Renal pelvis (tissue), 4 donors: ENCODE measurements around the gene HSCB. TPM values are rescaled to one million over a fixed set of nuclear protein-coding genes. Genes with fewer than 3 reads are reported as not detected.
"Not testable (repeated sequence)": the region's sequence is repeated elsewhere in the genome, so short reads cannot be mapped to it uniquely, and the experiment has no call there.

Experiments
- DNase-seq: peaks from one replicate; pipeline ENCODE4 v3.0.0-alpha.2; 2013
- polyA plus RNA-seq, 3 donors: library from polyadenylated mRNA; unstranded; fragments of 120-200 nt; gene quantifications; one replicate each; pipeline ENCODE4 v1.2.1, GENCODE V29; 2013; ENCODE audit not compliant: insufficient read length in 3 of 3

HSCB gene
- polyA plus RNA-seq, 3 donors = 18.0 to 22.5 (median 21.9) TPM

DNA sequence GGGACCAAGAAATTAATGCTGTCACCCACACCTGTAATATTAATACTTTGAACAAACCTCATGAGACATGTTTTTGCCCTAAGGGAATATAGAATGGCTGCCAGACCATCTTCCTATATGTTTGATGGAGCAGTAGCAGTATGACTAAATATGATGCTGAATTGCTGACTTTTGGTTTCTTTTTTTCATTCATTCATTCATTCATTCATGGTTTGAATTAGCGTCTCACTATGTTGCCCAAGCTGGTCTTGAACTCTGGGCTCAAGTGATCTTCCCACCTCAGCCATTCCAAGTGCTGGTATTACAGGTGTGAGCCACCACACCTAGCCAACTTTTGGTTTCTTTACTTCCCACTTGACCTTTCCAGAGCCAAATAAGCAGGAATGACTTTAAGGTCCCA lies 38.5 kb downstream of the HSCB start:
- no peak for DNase-seq

DNA sequence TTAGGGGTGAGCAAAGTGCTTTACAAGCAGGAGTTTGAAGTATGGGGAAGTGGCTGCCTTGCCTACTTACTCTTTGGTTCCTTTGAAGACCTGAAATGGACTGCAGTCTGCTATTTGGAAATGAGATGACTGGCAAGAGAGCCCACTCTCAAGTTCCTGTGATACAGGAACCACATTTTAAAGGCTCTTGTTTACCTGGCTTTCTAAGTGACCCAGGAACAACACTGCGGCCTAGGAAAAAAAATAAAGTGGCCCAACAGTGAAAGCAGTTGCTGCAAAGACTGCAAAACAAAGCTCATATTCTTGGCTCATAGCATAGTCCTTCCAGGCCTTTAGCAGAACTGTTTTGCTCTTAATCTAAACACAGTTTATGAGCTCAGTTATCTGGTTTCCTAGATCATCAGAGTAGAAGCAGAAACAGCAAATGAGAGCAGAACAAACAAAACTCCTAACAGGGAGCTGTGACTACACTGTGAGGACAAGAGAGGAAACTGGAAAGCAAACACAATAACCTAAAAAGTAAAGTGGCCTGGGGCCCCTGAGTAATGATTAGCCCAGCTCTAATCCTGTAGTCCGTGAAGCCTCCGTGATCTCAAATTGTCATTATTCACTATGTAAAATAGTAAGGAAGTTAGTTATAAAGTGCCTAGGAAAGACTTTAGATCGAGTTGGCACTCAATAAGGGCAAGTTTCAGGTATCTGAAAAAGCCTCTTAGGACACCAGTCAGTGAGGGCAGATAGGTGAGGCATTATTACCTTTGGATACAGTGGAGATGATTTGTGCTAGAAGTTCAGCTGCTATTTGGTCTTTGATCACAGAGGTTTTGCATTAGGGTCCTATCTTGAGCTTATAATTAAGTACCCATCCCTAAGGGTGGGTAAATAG lies 42.2 kb downstream of the HSCB start:
- DNase-seq = no peak

DNA sequence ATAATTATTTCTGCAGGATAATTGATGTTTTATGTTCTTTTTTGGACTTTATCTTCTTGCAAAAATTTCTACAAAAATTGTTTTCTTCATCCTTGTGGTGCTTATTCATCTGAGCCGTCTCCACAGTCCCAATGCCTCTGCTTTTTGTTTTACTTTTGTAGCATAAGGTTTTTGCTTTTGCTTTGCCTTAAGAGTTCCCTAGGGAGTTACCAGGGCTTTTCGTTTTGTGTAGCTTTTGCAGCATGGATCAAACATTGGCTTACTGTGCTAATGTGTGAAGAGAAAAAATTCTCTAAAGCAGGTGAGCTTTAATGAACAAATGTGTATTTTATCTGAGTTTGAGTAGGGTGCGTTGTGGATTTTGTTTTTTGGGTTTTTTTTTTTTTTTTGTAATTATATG lies 46.8 kb downstream of the HSCB start:
- DNase-seq = no peak

DNA sequence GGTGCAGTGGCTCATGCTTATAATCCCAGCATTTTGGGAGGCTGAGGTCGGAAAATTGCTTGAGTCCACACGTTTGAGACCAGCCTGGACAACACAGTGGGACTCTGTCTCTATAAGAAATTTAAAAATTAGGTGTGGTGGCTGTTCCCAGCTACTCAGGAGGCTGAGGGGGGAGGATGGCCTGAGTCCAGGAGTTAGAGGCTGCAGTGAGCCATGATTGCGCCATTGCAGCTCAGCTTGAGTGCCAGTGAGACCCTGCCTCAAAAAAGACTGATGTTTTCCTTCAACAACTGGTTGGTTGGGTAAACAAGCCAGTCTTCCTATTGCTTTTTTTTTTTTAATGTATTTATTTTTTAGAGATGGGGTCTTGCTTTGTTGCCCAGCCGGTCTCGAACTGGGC lies 49.3 kb downstream of the HSCB start:
- no peak for DNase-seq

DNA sequence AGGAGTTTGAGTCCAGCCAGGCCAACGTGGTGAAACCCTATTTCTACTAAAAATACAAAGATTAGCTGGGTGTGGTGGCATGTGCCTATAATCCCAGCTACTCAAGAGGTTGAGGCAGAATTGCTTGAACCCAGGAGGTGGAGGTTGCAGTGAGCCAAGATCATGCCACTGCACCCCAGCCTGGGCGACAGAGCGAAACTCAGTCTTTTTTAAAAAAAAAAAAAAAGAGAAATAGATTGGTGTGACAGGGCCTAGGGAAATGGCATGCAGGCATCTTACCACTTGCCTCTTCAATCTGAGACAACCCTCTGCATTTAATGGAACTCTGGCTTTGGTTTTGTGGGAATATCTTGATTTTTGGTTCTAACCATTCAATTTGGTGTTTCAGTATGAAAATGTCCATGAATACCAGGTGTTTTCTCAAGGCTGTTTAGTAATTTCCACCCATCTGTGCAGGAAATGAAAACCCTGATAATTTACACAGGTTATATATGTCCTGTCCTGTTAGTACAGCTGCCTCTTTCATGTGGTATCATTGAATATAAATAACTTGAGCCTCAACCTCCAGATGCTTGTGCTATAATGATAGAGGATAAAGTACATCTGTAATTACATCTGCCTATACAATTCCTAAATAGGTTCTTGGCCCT lies 50.1 kb downstream of the HSCB start:
- no peak for DNase-seq

DNA sequence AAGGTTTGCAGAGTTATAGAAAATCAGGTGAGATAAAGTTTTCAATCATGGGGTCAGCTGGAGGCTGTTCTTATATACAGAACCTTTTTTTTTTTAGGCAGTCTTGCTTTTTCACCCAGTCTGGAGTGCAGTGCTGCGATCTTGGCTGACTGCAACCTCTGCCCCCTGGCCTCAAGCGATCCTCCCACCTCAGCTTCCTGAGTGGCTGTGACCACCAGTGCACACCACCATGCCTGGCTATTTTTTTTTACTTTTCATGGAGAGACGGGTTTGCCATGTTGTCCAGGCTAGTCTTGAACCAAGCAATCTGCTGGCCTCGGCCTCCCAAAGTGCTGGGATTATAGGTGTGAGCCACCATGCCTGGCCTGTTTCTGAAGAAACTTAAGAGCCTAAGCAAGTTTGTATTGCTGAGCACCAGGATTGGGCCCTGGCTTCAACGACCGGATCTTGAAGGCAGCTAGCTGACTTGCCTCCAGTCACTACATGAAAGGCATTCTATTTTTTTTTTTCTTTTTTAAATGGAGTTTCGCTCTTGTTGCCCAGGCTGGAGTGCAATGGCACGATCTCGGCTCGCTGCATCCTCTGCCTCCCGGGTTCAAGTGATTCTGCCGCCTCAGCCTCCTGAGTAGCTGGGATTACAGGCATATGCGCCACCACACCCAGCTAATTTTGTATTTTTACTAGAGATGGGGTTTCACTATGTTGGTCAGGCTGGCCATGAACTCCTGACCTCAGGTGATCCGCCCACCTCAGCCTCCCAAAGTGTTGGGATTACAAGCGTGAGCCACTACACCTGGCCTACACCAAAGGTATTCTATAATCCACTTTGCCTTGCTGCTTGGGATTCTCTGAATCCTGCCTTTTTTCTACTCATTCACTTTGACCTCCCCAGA lies 50.9 kb downstream of the HSCB start:
- DNase-seq = no peak

DNA sequence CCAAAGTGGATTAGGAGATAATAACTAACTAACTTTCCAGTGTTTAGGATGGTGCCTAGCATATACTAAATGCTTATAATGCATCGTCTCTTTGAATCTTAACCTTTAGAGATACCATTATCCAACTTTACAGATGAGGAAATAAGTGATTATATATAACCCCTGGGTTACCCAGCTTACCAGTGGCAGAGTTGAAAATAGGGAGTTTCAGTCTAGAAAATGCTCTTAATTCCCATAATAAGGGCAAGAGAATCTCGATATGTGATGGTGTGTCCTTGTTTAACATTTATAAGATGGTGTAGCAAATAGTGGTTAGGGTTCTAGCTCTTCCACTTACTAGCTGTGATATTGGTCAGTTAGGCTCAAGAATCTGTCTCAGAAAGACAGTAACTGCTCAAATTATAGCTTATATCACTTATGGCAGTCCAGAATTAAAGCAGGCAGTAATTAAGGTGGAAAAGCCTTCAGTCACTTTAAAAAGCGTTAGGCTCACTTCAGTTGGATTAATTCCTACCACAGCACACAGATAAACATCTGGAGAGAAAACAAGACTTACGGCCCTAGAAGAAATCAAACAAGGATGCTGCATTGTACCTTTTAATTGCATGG lies 52.2 kb downstream of the HSCB start:
- DNase-seq = no peak

DNA sequence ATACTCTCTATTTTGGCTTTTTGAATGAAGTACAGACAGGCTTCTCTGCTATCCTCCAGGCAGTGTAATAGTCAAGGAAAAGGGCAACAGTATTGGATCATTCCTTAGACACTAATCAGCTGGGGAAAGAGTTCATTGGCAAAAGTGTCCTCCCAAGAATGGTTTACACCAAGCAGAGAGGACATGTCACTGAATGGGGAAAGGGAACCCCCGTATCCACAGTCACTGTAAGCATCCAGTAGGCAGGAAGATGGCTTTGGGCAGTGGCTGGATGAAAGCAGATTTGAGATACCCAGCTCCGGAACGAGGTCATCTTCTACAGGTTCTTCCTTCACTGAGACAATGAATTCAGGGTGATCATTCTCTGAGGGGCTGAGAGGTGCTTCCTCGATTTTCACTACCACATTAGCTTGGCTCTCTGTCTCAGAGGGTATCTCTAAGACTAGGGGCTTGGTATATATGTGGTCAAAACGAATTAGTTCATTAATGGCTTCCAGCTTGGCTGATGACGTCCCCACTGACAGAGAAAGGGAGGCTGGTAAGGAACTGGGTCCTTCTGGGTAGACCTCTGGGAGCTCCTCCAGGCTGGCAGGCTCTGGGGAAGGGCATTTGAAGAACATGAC lies 53.3 kb downstream of the HSCB start:
- no peak for DNase-seq

DNA sequence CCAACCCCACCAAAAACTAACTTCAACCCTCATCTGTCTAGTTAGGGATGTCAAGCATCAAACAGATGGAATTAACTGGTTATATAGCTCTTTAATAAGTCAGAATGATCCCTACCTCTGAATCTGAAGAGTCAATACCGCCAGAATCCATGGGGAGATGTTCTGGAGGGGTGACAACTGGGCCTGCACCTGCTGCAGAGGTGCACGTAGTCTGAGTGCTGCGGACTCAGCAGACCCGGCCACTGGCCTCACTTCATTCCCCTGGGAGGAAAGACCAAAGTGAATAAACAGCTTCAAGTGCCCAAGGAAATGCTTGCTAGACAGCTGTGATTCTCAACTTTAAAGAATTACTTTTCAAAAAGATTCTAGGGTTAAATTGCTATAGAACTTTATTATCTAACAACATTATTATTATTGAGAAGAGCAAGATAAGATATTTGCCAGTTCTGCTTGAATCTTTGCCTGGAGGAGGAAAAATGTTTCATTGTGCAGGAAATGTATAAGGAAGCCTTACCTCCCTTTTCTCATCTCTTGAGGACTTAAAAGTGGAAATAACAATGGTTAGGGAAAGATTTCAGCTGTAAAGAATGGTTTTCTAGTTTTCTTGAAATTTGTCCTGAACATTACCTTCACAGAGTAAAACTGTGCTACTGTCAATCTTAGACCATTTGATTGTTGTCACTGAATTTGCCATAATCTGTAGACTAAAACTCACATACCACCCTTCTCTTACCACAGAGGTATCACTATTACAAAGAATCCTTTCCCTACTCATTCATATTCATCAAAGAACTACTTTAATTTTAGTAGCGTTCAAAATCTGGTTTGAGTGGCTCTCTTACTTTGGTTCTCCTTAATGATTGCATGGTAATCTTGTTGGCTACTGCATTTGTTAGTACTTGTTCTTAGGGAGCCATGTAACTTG lies 54.4 kb downstream of the HSCB start:
- DNase-seq = no peak

DNA sequence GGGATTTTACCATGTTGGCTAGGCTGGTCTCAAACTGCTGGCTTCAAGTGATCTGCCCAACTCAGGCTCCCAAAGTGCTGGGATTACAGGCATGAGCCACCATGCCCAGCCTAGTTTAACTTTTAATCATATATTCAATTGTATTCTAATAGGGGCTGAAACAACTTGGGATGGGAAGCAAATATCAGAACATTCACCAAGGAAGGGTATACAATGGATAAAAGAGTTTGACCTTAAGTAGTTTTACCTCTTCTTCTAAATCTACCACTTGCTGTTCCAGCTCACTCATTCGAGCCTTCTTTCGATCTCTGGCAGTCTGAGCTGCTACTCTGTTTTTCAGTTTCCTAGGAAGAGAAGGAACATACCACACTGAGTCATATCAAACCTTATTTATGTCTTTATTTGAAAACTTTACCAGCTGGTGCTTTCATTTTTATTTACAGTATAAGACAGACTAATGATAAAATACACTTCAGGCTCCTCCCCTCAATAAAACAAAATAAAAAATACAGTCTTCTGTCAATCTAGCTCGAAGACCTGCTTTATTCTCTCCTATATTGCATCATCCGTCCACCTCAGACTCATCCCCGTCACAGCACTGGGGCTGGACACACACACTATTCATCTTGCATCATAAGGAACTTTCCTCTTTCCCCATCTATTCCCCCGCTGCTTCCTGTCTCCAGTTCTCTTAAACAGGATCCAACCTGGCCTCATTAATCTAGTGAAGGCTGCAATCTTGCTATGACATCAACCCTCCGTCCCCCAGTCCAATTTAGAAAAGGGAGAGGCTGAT lies 57.2 kb downstream of the HSCB start:
- DNase-seq = peak; percentile 59

DNA sequence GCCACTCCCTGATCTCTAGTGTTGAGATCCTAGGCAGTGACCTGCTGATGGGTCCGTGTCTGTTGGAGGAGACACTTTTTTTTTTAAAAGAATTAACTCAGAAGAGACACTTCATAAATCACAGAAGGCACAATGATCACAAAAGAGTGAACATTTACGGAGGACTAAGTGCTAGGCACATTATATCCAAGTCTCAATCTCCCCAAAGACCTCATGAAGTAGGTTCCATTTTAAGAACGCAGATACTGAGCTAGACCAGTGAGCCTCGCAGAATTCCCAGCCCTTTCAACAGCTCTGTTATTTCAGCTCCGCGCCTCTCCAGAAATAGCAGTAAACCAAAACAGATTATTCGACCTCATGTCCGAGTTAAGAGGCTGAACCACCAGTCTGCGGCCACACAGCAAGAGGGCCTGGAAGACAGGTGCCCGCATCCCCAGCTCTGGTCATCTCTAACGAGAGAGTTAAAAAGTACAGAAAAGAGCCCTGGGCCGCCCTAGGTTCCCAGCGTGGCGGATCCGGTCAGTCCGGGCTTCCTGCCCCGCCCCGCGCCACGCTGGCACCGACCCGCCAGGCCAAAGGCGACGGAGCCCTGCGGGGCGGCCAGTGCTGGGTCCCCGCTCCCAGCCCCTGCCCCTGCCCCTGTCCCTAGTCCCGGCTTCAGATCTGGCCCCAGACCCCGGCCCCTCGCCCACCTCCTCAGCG lies 57.9 kb downstream of the HSCB start:
- peak; percentile 56 for DNase-seq

DNA sequence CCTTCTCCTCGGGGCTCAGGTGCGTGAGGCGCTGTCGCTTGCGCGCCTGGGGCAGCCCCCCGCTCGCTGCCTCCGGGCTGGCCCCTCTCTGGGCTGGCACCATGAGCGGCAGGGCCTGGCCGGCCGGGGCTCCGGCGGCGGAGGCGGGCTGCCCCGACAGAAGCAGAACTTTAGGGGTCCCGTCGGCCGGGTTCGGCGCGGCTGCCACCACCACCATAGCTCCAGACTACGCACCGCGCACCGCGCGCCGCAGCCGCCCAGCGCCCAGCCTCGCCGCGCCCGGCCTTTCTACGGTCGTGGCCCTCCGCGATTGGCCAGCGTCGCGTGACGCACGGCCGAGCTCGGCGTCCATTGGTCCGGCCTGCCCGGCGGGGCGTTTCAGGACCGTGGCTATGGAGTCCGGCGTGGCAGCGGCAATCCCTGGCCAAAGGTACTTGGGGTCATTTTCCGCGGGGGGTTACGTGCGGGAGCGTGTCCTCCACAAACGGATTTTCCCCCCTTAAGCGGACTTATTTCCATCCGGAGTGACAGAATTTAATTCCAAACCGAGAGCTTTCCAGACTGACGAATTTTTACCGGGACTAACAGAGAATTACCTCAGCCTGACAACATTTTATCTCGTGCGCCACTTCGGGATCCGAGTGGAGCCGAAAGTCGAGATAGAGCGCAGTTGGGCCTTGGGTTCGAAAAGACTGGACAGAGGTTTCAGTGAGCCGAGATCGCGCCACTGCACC lies 58.6 kb downstream of the HSCB start, which contains the start of gene XBP1:
XBP1 (minus strand) TSS at position 262 of the 734 bp plus-strand sequence.
- peak; percentile 95 for DNase-seq

DNA sequence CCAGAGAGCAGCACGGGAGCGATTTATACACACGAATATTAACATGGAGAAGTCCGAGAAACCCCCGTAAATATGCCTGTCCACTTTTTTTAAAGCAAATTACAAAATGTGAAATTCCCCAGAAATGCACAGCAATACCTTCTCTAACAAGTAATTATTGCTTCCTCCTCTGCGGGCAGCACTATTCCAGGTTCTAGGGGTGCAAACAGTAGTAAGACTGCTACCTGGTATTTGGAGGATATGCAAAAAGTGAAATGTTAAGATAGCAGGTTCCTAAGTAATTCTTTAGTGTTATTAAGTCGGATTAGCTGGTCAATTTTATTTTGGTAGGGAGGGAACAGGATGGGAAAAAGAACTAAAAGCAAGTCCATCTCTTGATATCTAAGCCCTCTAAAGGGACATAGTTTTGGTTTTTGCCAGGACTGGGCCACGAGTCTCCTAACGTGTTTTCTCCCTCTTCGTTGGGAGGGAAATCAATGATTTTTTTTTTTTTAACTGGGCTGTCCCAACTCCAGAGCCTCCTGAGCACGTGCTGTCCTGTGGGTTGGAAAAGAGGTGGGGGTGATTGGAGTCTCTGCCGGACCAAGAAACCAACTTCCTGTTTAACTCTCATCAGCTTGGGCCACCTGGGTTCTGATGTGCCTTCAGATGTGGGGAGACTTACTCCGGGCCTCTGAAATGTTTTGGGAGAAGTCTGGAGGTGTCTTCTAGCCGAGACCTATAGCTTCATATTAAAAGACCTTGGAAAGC lies 60.2 kb downstream of the HSCB start:
- no peak for DNase-seq

DNA sequence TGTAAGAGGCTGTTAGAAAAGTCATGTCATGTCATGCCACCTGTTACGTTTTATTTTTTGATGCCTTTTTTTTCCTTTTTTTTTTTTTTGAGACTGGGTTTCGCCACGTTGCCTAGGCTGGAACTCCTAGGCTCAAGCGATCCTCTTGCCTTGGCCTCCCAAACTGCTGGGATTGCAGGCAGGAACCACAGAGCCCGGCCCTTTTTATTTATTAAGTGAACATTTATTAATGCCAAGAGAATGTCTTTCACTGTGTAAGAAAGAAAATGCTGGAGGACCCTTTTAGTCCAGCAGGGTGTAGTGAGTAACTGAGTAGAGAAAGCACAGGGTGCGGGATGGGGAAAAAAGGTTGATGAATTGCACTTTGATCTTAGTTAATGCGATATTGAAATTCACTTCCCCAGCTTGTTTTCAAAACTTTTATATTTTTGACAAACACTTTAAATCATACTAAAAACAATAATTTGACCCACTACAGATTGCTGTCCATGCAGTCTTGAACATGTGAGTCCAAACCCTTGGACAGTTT lies 60.8 kb downstream of the HSCB start:
- DNase-seq = no peak

DNA sequence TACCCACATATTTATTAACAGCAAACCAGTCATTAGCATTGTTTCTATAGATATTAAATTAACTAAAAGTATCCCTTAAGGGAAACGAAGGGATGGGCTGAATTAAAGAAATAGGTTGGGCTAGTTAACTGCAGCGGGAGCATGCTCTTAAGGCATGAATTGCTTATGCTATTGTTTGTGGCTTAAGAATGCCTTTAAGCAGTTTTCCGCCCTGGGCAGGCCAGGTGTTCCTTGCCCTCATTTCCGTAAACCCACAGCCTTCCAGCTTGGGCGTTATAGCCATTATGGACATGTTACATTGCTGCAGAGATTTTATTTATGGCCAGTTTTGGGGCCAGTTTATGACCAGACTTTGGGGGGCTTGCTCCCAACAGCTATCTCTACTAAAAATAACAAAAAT lies 63.6 kb downstream of the HSCB start:
- DNase-seq = not testable (repeated sequence)
